ENCODE measurements around the gene TES. TPM values are rescaled to one million over a fixed set of nuclear protein-coding genes. Genes with fewer than 3 reads are reported as not detected.

Gene TES
- total and polyA plus RNA-seq, 12 donors: 9.4 to 38.5 (median 16.9) TPM

DNA sequence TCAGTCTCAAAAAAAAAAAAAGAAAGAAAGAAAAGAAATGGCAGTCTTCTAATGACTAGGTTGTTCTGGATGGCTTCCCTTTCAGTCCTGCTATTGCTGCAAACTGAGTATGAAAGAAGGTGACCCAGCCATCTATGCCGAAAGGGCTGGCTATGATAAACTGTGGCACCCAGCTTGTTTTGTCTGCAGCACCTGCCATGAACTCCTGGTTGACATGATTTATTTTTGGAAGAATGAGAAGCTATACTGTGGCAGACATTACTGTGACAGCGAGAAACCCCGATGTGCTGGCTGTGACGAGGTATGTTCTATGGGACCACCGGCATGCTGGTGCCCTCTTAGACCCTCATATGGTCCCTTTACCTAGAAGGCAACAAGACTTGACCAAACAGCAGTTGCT lies 41.3 kb downstream of the TES start:
- no peaks in the 10 kb centered on the region for H3K27me3 ChIP-seq
- H3K4me3 ChIP-seq: no peak overlapping the region
- H3K27ac ChIP-seq: no peak overlapping the region
- 76 to 86% methylated on average over 5 of the region's 5 CpGs for WGBS, 2 donors
- peak in 4 of 8 donors; percentile 29 to 59 (median 36) for ATAC-seq
- no peak for DNase-seq
- intact Hi-C loops (cut with DNase I): loop anchor here in 2 of 10 donors (10.0 kb wide), 2 partner anchors 553 to 563 kb away; no protein-coding TSS in a partner anchor
- peaks cover 0 to 5% (median 0%) of the 10 kb centered on the region in 9 donors for H3K4me1 ChIP-seq
- H3K9me3 ChIP-seq: no peaks in the 10 kb centered on the region
- TF ChIP-seq, protein P1, sequence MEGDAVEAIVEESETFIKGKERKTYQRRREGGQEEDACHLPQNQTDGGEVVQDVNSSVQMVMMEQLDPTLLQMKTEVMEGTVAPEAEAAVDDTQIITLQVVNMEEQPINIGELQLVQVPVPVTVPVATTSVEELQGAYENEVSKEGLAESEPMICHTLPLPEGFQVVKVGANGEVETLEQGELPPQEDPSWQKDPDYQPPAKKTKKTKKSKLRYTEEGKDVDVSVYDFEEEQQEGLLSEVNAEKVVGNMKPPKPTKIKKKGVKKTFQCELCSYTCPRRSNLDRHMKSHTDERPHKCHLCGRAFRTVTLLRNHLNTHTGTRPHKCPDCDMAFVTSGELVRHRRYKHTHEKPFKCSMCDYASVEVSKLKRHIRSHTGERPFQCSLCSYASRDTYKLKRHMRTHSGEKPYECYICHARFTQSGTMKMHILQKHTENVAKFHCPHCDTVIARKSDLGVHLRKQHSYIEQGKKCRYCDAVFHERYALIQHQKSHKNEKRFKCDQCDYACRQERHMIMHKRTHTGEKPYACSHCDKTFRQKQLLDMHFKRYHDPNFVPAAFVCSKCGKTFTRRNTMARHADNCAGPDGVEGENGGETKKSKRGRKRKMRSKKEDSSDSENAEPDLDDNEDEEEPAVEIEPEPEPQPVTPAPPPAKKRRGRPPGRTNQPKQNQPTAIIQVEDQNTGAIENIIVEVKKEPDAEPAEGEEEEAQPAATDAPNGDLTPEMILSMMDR (IDR thresholded peaks at IDR 0.05): no peak
- H3K36me3 ChIP-seq: peaks cover 0 to 91% (median 9%) of the 10 kb centered on the region in 9 donors

DNA sequence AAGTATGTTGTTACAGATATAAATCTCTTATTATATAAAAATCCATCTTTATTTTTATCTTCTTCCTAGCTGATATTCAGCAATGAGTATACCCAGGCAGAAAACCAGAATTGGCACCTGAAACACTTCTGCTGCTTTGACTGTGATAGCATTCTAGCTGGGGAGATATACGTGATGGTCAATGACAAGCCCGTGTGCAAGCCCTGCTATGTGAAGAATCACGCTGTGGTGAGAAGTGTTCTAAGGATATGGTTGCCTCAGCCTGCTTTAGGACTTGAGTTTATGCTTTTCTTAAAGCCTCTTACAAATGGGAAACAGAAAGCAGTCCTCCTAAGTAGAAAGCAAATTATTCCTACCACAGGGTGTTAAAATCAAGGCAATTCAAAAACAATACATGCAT lies 41.9 kb downstream of the TES start:
- TF ChIP-seq, protein P1 (IDR thresholded peaks at IDR 0.05): no peak
- DNase-seq (no peak), ATAC-seq (no peak)
- H3K4me1 ChIP-seq: peaks cover 0 to 5% (median 0%) of the 10 kb centered on the region in 9 donors
- intact Hi-C loops (cut with DNase I): loop anchor here in 2 of 10 donors (10.0 kb wide), 2 partner anchors 553 to 563 kb away; no protein-coding TSS in a partner anchor
- H3K9me3 ChIP-seq: no peaks in the 10 kb centered on the region
- H3K36me3 ChIP-seq: peaks cover 0 to 96% (median 9%) of the 10 kb centered on the region in 9 donors
- no peak overlapping the region for H3K27ac ChIP-seq
- H3K4me3 ChIP-seq: no peak overlapping the region
- WGBS, 2 donors: 57 to 74% methylated on average over 3 of the region's 3 CpGs
- no peaks in the 10 kb centered on the region for H3K27me3 ChIP-seq

DNA sequence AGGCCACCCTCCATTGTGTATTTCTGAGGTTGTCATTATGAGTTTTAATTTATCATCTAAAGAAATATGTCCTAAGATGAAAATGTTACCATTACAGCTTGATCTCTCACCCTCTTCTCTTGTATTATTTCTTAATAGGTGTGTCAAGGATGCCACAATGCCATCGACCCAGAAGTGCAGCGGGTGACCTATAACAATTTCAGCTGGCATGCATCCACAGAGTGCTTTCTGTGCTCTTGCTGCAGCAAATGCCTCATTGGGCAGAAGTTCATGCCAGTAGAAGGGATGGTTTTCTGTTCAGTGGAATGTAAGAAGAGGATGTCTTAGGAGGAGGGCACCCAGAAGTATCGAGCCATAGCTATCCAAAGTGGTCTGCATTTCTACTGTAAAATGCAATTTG lies 46.8 kb downstream of the TES start:
- no peak for ATAC-seq
- Histone ChIP-seq H3K27ac (no peak overlapping the region), H3K36me3 (peaks cover 0 to 61% (median 0%) of the 10 kb centered on the region in 9 donors)

DNA sequence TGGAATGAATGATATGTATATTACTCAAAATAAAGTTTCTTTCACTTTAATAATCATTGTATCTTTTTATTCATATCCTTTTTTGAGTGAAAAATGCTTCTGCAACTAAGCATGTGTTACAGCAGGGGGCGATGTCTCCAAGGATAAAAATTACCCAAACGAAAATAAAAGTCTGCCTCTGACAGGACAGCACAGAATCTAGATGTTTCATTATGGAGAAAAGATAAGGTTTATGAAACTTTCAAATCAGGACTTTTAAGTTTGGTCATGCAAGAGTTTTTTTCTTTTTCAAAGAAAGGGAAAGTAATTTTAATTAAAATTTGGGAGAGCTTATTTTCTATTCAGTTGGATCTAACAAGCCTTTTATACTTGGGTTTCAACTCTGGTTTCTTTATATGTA lies 48.4 kb downstream of the TES start:
- Histone ChIP-seq H3K4me1 (peaks cover 0 to 15% (median 5%) of the 10 kb centered on the region in 9 donors), H3K27ac (peak overlapping the region in 6 of 10 donors; percentile 0 to 42 (median 28)), H3K36me3 (peaks cover 0 to 46% (median 0%) of the 10 kb centered on the region in 9 donors), H3K9me3 (no peaks in the 10 kb centered on the region), H3K4me3 (no peak overlapping the region), H3K27me3 (no peaks in the 10 kb centered on the region)
- TF ChIP-seq, protein P1 (IDR thresholded peaks at IDR 0.05): peak; percentile 59 to 89 (median 85)
- intact Hi-C loops (cut with DNase I): loop anchor here (1.0 to 10.0 kb wide), 11 partner anchors 267 to 556 kb away; partner anchors contain the start of gene CAV1 (in 2 of the 10)
- 0% methylated on average over 2 of the region's 2 CpGs for WGBS, 2 donors
- peak in 6 of 8 donors; percentile 67 to 79 (median 72) for ATAC-seq
- DNase-seq: peak in 1 of 2 donors; percentile 26

More for the DNA sequence above, 46.8 kb downstream of the TES start:
- no peak for DNase-seq
- Histone ChIP-seq H3K9me3 (no peaks in the 10 kb centered on the region), H3K4me3 (no peak overlapping the region), H3K4me1 (peaks cover 0 to 15% (median 5%) of the 10 kb centered on the region in 9 donors), H3K27me3 (no peaks in the 10 kb centered on the region)
- intact Hi-C loops (cut with DNase I): loop anchor here in 9 of 10 donors (2.0 to 10.0 kb wide), 6 partner anchors 270 to 558 kb away; partner anchors contain the start of gene CAV1 (in 1 of the 9)
- WGBS, 2 donors: 64 to 79% methylated on average over 3 of the region's 3 CpGs
- TF ChIP-seq, protein P1 (IDR thresholded peaks at IDR 0.05): no peak
